Right cardiac atrium (tissue), 5 donors: Measurements from ENCODE around the gene CCDC148. TPM values are rescaled to one million over a fixed set of nuclear protein-coding genes. Genes with fewer than 3 reads are reported as not detected.

ENCODE experiments used
- ATAC-seq, 2 donors: fragments of 200-7000 bp; cut with Tn5 transposase; one replicate each; pipeline versions ENCODE4 v1.8.0 to v1.9.1; 2020; ENCODE audit warnings: moderate library complexity in 2 of 2, mild to moderate bottlenecking in 1 of 2
- DNase-seq, 3 donors: peaks; one replicate each; pipeline ENCODE4 v3.0.0-alpha.2; 2020
- H3K27ac ChIP-seq: one replicate; pipeline ENCODE4 v1.5.1; 2013; ENCODE audit warnings: mild to moderate bottlenecking, low read length, control low read depth, moderate library complexity
- H3K27me3 ChIP-seq: one replicate; pipeline ENCODE4 v1.6.1; 2013; ENCODE audit not compliant: control insufficient read depth, insufficient read depth
- H3K4me1 ChIP-seq: one replicate; pipeline ENCODE4 v1.6.1; 2013; ENCODE audit warnings: low read length; ENCODE audit not compliant: control insufficient read depth, insufficient read depth
- H3K4me3 ChIP-seq: one replicate; pipeline ENCODE4 v1.5.1; 2013; ENCODE audit warnings: low read length, control low read depth
- H3K9me3 ChIP-seq: one replicate; pipeline ENCODE4 v1.6.1; 2013; ENCODE audit warnings: low read length; ENCODE audit not compliant: control insufficient read depth
- WGBS: extraction: QIAGEN DNeasy Blood & Tissue Kit; methylation state at CpG from one replicate; pipeline ENCODE4 v1.1.7; 2013; 5-methylcytosine and 5-hydroxymethylcytosine counted together
- intact Hi-C, 4 donors: fragments of 100-400 bp; cut with DNase I; formaldehyde crosslinking; loops; one replicate each; pipeline versions ENCODE4 v1.11.0 to v1.14.0; 2022 to 2023
- polyA plus RNA-seq: library from polyadenylated mRNA; stranded (reverse); fragments of 200-250 nt; gene quantifications from one replicate; pipeline ENCODE4 v1.2.3, GENCODE V29; 2013
- total RNA-seq, 4 donors: library from RNA; stranded (reverse); fragmentation: NEBNext Ultra II Directional; extraction: Animal tissue kit (Norgen Biotek cat#: 25700); gene quantifications; one replicate each; pipeline ENCODE4 v1.2.1, GENCODE V29; 2021
- donor health status: healthy with polysubstance abuse.
- donor health status: DM: no; HTN: yes; CAD: no.
- donor health status: DM: no; HTN: no; CAD: no.
- donor health status: DM: no; HTN: yes; CAD: no; lungs with severe emphysema.
- donor health status: DM: yes; HTN: yes; CAD: no.

Gene CCDC148
- total and polyA plus RNA-seq, 5 donors = 0.23 to 2.4 (median 1.1) TPM

- WGBS = 90% methylated on average over 1 of the region's 1 CpG
- Histone ChIP-seq H3K4me3 (no peak overlapping the region), H3K4me1 (no peaks in the 10 kb centered on the region), H3K9me3 (peaks cover 2% of the 10 kb centered on the region), H3K27me3 (no peaks in the 10 kb centered on the region), H3K27ac (no peak overlapping the region)
- DNase-seq (no peak), ATAC-seq (no peak)
- intact Hi-C loops = no loop called here
Measured at GRCh38 chr2:158414538-158414937, 42.0 kb downstream of the CCDC148 start.

- H3K27me3 ChIP-seq = no peaks in the 10 kb centered on the region
- WGBS = 42% methylated on average over 2 of the region's 2 CpGs
- intact Hi-C loops = no loop called here
- no peak overlapping the region for H3K4me3 ChIP-seq
- no peaks in the 10 kb centered on the region for H3K4me1 ChIP-seq
- DNase-seq (no peak), ATAC-seq (no peak)
- peaks cover 2% of the 10 kb centered on the region for H3K9me3 ChIP-seq
- H3K27ac ChIP-seq = no peak overlapping the region
Measured at GRCh38 chr2:158413581-158413980, 43.0 kb downstream of the CCDC148 start.

- DNase-seq (no peak), ATAC-seq (no peak)
- 53% methylated on average over 3 of the region's 3 CpGs for WGBS
- no peaks in the 10 kb centered on the region for H3K4me1 ChIP-seq
- intact Hi-C loops = no loop called here
- no peak overlapping the region for H3K4me3 ChIP-seq
- no peak overlapping the region for H3K27ac ChIP-seq
- peaks cover 2% of the 10 kb centered on the region for H3K9me3 ChIP-seq
- no peaks in the 10 kb centered on the region for H3K27me3 ChIP-seq
Measured at GRCh38 chr2:158412206-158412605, 44.3 kb downstream of the CCDC148 start.

- no peak for ATAC-seq
- Histone ChIP-seq H3K9me3 (peaks cover 2% of the 10 kb centered on the region), H3K4me3 (no peak overlapping the region), H3K27me3 (no peaks in the 10 kb centered on the region), H3K4me1 (no peaks in the 10 kb centered on the region), H3K27ac (no peak overlapping the region)
- no peak for DNase-seq
- intact Hi-C loops = no loop called here
Measured at GRCh38 chr2:158411748-158412147, 44.8 kb downstream of the CCDC148 start.

GRCh38 chr2:158410132-158410531 lies 46.4 kb downstream of the CCDC148 start:
- H3K4me1 ChIP-seq = no peaks in the 10 kb centered on the region
- DNase-seq = no peak
- no peak for ATAC-seq
- no peaks in the 10 kb centered on the region for H3K27me3 ChIP-seq
- intact Hi-C loops = no loop called here
- H3K9me3 ChIP-seq = peaks cover 2% of the 10 kb centered on the region
- H3K4me3 ChIP-seq = no peak overlapping the region
- 96% methylated on average over 1 of the region's 1 CpG for WGBS
- H3K27ac ChIP-seq = no peak overlapping the region

GRCh38 chr2:158407031-158407430 lies 49.5 kb downstream of the CCDC148 start:
- no peaks in the 10 kb centered on the region for H3K4me1 ChIP-seq
- H3K4me3 ChIP-seq = no peak overlapping the region
- WGBS = 75% methylated on average over 3 of the region's 3 CpGs
- H3K9me3 ChIP-seq = peaks cover 2% of the 10 kb centered on the region
- intact Hi-C loops = no loop called here
- H3K27me3 ChIP-seq = no peaks in the 10 kb centered on the region
- no peak overlapping the region for H3K27ac ChIP-seq
- DNase-seq (no peak), ATAC-seq (no peak)

GRCh38 chr2:158405341-158405740 lies 51.2 kb downstream of the CCDC148 start:
- no peaks in the 10 kb centered on the region for H3K4me1 ChIP-seq
- H3K9me3 ChIP-seq = no peaks in the 10 kb centered on the region
- ATAC-seq (no peak), DNase-seq (no peak)
- intact Hi-C loops = no loop called here
- H3K27me3 ChIP-seq = no peaks in the 10 kb centered on the region
- no peak overlapping the region for H3K4me3 ChIP-seq
- WGBS = 97% methylated on average over 3 of the region's 3 CpGs
- no peak overlapping the region for H3K27ac ChIP-seq

- Histone ChIP-seq H3K27ac (no peak overlapping the region), H3K9me3 (no peaks in the 10 kb centered on the region), H3K27me3 (no peaks in the 10 kb centered on the region), H3K4me1 (no peaks in the 10 kb centered on the region), H3K4me3 (no peak overlapping the region)
- 55% methylated on average over 1 of the region's 1 CpG for WGBS
- no peak for DNase-seq
- no peak for ATAC-seq
- intact Hi-C loops = no loop called here
Measured at GRCh38 chr2:158403237-158403636, 53.3 kb downstream of the CCDC148 start.

- no peak for DNase-seq
- Histone ChIP-seq H3K27me3 (no peaks in the 10 kb centered on the region), H3K27ac (no peak overlapping the region), H3K4me3 (no peak overlapping the region), H3K4me1 (no peaks in the 10 kb centered on the region), H3K9me3 (no peaks in the 10 kb centered on the region)
- intact Hi-C loops = no loop called here
- no peak for ATAC-seq
- 24% methylated on average over 2 of the region's 2 CpGs for WGBS
Measured at GRCh38 chr2:158402665-158403064, 53.9 kb downstream of the CCDC148 start.

- no peaks in the 10 kb centered on the region for H3K9me3 ChIP-seq
- no peak overlapping the region for H3K27ac ChIP-seq
- ATAC-seq = no peak
- intact Hi-C loops = no loop called here
- WGBS = 50% methylated on average over 1 of the region's 1 CpG
- H3K4me3 ChIP-seq = no peak overlapping the region
- H3K27me3 ChIP-seq = no peaks in the 10 kb centered on the region
- H3K4me1 ChIP-seq = no peaks in the 10 kb centered on the region
- DNase-seq = no peak
Measured at GRCh38 chr2:158395166-158395565, 61.4 kb downstream of the CCDC148 start.

GRCh38 chr2:158394453-158394852 lies 62.1 kb downstream of the CCDC148 start:
- H3K4me3 ChIP-seq = no peak overlapping the region
- H3K27me3 ChIP-seq = no peaks in the 10 kb centered on the region
- no peak for DNase-seq
- intact Hi-C loops = no loop called here
- WGBS = 82% methylated on average over 1 of the region's 1 CpG
- H3K27ac ChIP-seq = no peak overlapping the region
- ATAC-seq = no peak
- H3K4me1 ChIP-seq = no peaks in the 10 kb centered on the region
- no peaks in the 10 kb centered on the region for H3K9me3 ChIP-seq

- DNase-seq (no peak), ATAC-seq (no peak)
- Histone ChIP-seq H3K9me3 (no peaks in the 10 kb centered on the region), H3K4me3 (no peak overlapping the region), H3K27me3 (no peaks in the 10 kb centered on the region), H3K4me1 (no peaks in the 10 kb centered on the region), H3K27ac (no peak overlapping the region)
- intact Hi-C loops = no loop called here
- 50% methylated on average over 1 of the region's 1 CpG for WGBS
Measured at GRCh38 chr2:158393886-158394285, 62.7 kb downstream of the CCDC148 start.
